Stimulated activated CD8-positive, alpha-beta memory T cell treated with anti-CD3 and anti-CD28 coated beads, Interleukin-12 subunit alpha, Interleukin-12 subunit beta, amount 100 ng/mL, for 1 hour (primary cell): ENCODE results near the gene MYOM3.
"Not testable (repeated sequence)": the region's sequence is repeated elsewhere in the genome, so short reads cannot be mapped to it uniquely, and the experiment has no call there.

Experiments used
- DNase-seq: peaks from one replicate; pipeline ENCODE4 v3.0.0-alpha.2; 2020; ENCODE audit warnings: low read depth

MYOM3 gene

GRCh38 chr1:24071941-24072340 lies 40.0 kb downstream of the MYOM3 start:
- no peak for DNase-seq

DNA sequence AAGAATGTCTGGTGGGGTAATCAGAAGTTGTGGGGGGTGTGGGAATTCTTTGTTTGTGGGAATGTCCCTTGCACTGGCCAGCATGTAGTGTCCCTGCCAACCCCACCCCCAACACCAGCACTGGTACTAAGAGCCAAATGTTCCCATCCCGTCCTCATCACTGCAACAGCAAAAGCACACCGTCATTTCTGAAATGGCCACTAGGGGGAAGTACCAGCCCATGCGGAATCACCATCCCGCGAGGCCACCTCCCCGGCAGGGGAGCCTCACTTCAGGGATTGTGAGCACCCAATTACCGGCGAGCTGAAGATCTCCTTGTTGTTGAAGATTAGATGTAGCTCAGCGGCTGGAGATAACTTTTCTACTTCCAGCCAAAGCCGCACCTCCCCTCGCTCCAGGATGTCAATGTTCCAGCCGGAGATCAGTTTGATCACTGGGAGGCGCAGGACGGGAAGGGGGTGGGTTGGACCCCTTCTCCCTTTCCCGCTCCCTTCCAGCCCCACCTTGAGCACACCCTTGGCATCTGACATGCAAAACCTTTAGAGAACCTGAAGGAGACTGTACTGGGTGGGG lies 41.0 kb downstream of the MYOM3 start:
- peak; percentile 62 for DNase-seq

DNA sequence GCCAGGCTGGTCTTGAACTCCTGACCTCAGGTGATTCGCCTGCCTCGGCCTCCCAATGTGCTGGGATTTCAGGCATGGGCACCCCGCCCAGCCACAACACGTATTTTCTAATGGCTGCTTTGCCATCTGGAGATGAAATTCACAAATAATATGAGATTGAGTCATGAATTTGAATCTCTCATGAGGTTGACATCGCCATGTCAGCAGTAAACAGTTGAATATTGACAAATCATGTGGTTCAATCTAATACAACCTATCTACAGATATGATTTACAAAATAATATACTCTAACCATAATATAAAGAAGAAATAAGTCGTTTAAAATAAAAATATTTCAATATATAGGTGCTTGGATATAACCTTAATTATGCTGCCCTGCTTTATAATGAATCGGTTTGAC lies 42.1 kb downstream of the MYOM3 start:
- DNase-seq: no peak

DNA sequence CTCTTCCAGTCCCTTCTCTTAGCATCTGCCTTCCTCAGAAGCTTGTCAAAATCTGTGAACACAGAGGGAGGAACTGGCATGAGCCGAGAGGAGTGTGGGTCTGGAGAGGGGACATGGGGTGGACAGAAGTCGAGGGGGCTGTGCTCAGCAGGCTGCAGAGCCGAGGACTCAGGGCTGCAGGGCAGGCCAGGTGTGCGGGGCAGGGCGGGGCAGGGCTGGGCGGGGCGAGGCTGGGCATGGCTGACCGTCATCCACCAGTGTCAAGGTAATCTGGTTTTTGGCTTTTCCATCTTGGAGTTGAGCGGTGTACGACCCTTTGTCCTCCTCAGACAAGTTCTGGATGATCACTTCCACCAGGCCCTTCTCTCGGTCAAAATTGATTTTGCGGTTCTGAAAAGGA lies 44.0 kb downstream of the MYOM3 start:
- DNase-seq: no peak

DNA sequence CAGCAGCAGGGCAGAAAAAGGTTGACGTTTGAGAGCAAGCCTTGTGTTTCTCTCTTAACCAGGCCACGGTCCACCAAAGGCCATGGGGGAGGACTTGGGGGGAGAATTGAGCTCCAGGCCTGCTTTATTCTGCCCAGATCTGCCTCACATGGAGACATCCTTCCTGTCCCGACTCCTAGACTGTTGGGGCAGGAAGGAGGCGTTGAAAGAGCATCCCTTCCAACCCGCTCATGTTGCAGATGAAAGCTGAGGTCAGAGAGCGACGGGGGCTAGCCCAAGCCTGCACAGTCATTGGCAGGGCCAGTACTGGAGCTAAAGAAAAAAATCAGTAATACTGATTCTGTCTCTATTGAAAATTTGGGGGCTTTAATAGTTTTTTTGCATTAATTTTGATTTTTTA lies 46.6 kb downstream of the MYOM3 start:
- no peak for DNase-seq

- DNase-seq: no peak
These were observed 49.7 kb downstream of the MYOM3 start for GRCh38 chr1:24062221-24062620.

DNA sequence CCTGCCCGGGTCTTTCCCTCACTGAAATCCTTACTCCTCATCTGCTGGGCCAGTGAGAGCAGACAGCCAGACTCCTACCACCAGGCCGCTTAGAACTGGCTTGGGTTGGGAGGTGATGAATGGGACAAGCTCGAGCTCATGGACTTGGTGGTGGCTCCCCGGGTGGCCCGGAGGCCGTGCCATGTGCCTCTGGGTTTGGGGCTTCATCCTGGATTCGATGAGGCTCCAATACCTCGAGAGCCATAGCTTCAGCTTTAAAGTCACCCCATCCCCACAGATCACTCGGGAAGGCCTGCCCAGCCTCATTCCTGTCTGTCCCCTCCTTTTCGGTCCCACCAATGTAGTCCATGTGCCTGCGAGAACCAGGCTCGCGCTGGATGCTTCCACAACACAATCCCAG lies 51.5 kb downstream of the MYOM3 start:
- no peak for DNase-seq

DNA sequence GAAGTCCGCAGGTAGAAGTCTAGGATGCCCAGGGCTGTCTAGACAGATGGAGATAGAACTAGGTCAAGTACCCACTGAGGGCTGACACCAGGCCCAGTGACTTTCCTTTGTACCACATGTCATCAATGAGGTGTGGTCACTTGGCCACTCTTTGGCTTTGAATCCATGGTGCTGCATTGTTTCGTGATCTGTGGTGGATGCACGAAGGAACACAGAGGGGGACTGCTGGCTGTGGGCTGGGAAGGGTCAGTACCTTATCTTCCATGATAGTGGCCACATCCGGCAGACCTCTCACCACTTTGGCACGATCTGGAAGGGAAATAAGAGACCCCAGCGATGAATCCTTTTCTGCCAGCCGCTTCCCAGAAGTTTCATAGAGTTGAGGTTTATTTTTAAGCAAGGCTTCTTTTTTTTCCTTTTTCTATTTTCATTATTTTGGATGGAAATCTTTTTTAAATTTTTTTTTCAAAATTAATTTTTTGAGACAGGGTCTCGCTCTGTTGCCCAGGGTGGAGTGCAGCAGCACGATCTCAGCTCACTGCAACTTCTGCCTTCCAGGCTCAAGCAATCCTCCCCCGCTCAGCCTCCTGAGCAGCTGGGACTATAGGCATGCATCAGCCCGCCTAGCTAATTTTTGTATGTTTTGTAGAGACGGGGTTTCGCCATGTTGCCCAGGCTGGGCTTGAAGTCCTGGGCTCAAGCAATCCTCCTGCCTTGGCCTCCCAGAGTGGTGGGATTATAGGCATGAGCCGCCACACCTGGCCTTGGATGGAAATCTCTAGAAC lies 53.1 kb downstream of the MYOM3 start:
- DNase-seq: no peak

GRCh38 chr1:24057171-24057570 lies 54.8 kb downstream of the MYOM3 start:
- no peak for DNase-seq

DNA sequence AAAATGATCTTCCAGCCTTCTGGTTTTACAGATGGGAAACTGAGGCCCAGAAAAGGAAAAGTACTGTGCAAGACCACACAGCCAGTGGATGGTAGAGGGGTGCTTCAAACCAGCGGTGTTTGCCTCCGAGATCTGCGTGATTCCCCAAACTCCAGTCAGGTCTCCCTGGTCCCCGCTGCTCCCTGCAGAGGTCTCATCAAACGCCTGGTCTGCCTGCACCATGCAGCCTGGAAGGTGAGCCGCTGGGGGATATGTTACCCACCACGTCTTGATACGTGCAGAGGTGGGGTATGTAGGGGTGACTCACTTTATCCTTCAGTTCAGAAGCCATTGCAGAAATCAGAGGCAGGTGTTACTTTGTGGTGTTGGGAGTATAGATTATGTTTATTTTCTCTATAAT lies 56.3 kb downstream of the MYOM3 start:
- DNase-seq: no peak

GRCh38 chr1:24052220-24052619 lies 59.7 kb downstream of the MYOM3 start:
- no peak for DNase-seq

- no peak for DNase-seq
These were observed 60.6 kb downstream of the MYOM3 start for GRCh38 chr1:24051206-24051945.

DNA sequence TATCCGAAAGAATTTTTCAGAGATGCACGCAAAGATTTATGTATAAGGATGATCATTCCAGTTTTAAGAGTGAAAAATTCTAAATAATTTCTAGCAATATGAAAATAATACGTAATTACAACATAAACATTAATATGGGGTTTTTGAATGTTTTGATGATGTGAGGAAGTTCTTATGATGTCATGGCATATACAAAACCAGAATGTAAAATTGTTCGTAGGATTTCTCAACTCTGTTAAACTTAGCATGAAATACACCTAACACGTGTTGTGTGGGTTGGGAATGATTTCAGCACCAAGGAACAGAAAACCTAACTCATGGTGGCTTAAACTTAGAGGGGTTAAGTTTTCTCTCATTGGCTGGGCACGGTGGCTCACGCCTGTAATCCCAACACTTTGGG lies 62.2 kb downstream of the MYOM3 start:
- DNase-seq: no peak

- DNase-seq: not testable (repeated sequence)
These were observed 63.0 kb downstream of the MYOM3 start for GRCh38 chr1:24048894-24049293.

- DNase-seq: no peak
These were observed 63.6 kb downstream of the MYOM3 start for GRCh38 chr1:24048205-24048869.

- no peak for DNase-seq
These were observed 64.8 kb downstream of the MYOM3 start for GRCh38 chr1:24047110-24047477.

DNA sequence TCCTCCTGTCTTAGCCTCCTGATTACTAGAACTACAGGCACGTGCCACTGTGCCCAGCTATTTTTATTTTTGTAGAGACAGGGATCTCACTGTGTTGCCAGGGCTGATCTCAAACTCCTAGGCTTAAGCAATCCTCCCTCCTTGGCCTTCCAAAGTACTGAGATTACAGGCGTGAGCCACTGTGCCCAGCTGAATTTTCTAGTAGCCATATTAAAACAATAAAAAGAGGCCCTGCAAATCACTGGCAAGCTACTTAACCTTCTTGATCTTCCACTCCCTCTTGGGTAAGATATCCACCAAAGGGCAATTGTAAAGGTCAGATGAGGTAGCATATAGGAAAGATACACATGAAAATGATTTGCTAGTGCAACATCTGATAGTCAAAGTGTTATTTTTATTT lies 66.2 kb downstream of the MYOM3 start:
- no peak for DNase-seq

- not testable (repeated sequence) for DNase-seq
These were observed 67.3 kb downstream of the MYOM3 start for GRCh38 chr1:24044672-24045071.

DNA sequence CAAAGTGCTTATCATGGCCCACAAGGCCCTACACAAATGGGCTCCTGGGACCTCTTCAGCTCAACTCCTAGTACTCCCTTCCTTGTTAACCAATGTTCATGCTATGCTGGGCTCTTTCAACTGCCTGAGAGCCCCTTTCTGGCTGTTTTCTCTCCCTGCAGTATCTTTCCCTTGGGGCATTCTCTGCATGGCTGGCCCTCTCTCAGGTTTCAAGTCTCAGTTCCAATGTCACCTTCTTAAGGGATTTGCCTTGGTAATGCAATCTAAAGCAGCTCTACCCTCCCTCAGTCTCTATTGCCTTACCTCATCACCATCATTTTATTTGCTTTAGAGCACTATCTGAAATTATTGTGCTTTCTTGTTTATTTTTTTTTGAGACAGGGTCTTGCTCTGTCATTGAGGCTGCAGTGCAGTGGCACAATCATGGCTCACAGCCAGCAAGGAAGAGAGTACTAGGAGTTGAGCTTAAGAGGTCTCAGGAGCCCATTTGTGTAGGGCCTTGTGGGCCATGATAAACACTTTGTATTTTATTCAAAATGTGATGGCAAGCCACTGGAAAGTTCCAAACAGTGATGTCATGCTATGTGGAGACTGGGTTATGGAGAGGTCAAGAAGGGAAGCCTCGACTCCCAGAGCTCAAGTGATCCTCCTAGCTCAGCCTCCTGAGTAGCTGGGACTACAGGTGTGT lies 68.4 kb downstream of the MYOM3 start:
- no peak for DNase-seq

DNA sequence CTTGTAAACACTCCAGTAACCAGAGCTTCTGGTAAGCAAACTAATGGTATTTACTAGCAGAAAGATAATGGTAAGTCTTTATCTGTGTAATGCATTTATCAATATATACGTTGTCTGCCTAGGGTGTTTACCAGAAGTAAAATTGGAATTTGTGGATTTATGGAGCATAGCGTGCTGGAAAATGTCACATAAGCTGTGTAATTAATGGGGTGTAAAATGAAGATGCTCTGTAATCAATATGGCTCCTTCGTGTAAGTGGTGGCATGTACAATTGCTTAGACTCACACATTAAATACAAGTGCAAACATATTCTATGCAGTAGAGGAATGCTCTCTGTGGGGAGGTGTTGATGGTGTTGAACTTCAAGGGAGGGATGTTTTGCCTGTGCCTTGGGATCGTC lies 69.6 kb downstream of the MYOM3 start:
- no peak for DNase-seq

DNA sequence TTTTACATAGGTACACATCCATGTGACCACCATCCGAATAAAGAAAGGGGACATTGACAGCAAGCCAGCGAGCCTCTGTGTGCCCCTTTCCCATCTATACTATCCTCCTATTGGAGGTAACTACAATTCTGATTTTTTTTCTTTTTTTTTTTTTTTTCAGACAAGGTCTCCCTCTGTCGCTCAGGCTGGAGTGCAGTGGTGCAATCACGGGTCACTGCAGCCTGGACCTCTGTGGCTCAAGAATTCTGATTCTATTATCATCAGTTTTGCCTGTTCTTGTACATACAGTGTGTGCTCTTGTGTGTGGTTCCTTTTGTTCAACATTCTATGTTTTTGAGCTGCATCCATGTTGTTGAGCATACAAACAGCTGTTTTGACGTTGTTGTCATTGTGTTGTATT lies 75.8 kb downstream of the MYOM3 start:
- DNase-seq: no peak

DNA sequence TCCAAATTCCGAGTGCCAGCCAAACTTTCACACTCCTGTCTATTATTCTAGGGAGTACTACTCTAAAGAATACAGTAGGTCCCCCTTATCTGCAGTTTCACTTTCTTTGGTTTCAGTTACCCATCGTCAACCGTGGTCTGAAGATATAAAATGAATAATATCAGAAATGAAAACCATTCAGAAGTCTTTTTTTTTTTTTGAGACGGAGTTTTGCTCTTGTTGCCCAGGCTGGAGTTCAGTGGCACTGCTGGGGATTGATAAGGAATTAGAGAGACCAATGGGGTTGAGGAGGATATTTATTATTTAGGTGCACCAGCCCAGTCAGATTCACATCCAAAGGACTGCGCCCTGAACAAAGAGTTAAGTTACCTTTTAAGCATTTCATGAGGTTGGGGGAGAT lies 79.0 kb downstream of the MYOM3 start:
- DNase-seq: no peak
